Stimulated activated CD4-positive, alpha-beta T cell treated with anti-CD3 and anti-CD28 coated beads, Interleukin-2, amount 100 ng/mL, for 24 hours (primary cell): ENCODE results near the gene NSD2.
"Not testable (repeated sequence)": the region's sequence is repeated elsewhere in the genome, so short reads cannot be mapped to it uniquely, and the experiment has no call there.

Experiments
- DNase-seq, 2 donors: peaks; one replicate each; pipeline ENCODE4 v3.0.0-alpha.2; 2020

The NSD2 gene

GRCh38 chr4:1842339-1842895 is 28.8 kb upstream of the NSD2 start:
- no peak for DNase-seq

- DNase-seq = no peak
These were observed 28.2 kb upstream of the NSD2 start for GRCh38 chr4:1842993-1843448.

GRCh38 chr4:1843852-1844251 is 27.3 kb upstream of the NSD2 start:
- DNase-seq = no peak

GRCh38 chr4:1844618-1845017 is 26.6 kb upstream of the NSD2 start:
- DNase-seq = not testable (repeated sequence)

- DNase-seq = no peak
These were observed 24.6 kb upstream of the NSD2 start for GRCh38 chr4:1846580-1846979.

DNA sequence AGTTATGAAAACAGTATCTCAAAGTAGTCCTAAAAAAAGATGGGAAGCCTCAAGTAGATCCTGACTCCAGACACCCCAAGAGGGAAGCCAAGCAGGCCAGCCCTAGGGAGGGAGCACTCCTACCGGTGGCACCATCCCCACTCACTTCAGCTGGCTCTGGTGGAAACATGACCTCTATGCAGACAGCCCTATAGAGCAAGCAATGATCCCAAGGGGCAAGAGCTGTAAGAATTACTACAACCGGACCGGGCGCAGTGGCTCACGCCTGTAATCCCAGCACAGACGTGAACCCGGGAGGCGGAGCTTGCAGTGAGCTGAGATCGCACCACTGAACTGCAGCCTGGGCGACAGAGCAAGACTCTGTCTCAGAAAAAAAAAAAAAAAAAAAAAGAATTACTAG is 20.9 kb upstream of the NSD2 start:
- DNase-seq = no peak

GRCh38 chr4:1851160-1851559 is 20.0 kb upstream of the NSD2 start:
- DNase-seq = no peak

- no peak for DNase-seq
These were observed 19.4 kb upstream of the NSD2 start for GRCh38 chr4:1851575-1852410.

DNA sequence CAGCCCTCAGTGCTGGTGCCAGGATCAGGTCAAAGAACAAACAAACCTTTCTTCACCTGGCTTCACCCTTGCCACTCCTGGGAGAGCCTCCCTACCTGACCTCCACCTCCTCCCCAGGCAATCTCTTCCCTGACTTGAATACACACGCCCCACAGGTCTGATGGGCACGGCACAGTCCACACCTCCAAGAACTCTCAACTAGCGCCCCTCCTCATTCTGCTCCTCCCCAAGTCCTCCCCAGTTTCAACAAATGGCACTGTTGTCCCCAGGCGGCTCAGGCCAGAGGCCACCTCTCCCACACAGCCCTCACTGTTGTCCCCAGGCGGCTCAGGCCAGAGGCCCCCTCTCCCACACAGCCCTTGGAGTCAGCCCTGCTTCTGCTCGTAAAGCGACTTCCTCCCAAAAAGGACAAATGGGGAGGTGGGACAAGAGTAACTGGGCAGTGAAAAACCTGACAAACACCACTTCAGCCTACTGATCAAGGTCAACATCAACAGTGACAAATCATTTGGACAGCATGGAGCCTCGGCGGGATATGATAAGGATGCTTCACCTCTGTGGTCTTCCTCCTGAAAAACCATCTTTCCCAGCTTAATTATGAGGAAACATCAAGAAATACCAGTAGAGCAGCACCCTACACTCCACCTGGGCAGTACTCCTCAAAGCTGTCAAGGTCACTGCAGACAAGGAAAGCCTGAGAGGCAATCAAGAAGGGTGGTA is 18.1 kb upstream of the NSD2 start:
- DNase-seq = no peak

DNA sequence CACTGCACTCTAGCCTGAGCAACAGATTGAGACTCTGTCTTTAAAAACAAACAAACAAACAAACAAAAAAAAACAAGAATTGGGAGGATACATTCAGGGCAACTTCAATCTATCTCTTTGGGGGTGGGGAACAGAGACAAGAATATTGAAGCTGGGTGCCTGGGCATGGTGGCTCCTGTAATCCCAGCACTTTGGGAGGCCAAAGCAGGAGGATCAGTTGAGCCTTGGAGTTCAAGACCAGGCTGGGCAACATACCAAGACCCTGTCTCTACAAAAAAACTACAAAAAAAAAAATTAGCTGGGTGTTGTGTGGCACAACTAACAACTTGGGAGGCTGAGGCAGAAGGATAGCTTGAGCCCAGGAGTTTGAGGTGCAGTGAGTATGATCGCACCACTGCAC is 16.4 kb upstream of the NSD2 start:
- DNase-seq = no peak

- DNase-seq = peak; percentile 31 to 34
These were observed 15.7 kb upstream of the NSD2 start for GRCh38 chr4:1855333-1856070.

DNA sequence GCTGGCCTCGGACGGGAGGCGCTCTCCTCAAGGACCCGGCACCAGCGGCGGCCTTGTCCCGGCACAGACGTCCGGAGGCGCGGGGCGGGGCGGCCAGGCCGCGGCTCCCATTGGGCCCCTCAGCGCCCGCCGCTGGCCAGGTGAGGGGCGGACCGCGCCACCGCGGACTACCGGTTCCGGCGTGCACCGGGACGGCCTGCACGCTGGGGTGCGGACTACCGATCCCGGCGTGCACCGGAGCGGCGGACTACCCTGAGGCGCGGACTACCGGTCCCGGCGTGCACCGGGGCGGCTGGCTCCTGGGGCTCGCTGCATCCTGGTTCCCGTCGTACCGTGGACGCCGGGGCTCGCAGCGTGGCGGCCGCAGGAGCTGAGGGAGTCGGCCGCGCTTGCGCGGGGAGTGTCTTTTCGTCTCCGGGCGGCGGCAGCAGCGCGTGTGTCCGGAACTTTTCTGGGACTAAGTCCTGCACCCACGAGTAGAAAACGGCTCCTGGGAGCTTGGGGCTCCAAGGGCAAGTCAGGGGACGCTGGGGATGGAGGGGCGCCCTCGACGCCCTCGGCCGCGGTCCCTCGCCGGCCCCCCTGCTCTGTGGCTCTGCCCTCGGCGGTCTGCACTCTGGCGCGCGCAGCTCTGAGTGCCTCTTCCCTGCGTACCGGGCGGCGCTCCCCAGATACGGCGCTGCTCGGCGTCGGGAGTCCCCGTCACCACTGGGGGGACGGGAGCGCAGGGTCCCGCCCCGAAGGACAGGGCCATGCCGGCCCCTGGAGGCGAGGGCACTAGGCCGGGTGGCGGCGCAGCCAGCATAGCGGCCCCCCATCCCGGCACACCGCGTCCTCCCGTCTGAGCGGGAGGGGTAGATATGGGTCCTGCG is 14.9 kb upstream of the NSD2 start, which contains the start of gene LETM1:
LETM1 (minus strand) TSS at position 86 of the 872 bp plus-strand sequence. CDS start 206 bp downstream, outside the sequence.
- peak; percentile 92 to 94 for DNase-seq

DNA sequence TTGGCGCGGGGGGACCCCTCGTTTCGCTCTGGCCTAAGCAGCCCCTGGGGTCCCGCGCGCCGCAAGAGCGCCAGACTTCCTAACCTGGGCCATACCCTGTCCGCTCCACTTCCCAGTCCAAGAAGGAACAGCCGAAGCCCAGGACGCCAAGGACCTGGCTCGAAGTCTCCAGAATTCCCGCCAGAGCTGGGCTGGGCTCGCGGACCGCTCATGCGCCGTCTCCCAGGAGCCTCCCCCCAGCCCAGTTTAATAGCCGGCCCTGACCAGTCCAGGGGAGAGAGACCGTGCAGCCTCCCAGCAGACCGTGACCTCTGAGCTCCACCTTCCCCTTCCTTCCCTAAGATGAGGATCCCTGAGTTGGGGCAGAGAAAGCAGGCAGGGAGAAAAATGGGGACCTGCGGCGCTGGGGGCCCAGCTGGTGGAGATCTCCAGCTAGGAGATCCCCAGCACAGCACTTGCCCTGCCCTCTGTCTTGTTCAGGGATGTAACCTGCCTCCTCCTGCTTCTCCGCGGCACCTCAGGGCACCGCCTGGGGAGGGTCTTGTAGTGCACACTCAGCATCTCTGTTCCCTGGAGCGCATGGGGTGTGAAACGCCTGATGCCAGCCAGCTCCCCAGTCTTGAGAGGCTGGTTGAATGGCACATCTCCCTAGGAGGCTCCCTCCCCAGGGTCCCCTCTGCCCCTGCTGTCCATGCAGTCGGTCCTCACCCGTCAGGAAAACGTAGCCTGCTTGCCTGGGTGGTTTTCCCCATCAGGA is 14.1 kb upstream of the NSD2 start:
- no peak for DNase-seq

DNA sequence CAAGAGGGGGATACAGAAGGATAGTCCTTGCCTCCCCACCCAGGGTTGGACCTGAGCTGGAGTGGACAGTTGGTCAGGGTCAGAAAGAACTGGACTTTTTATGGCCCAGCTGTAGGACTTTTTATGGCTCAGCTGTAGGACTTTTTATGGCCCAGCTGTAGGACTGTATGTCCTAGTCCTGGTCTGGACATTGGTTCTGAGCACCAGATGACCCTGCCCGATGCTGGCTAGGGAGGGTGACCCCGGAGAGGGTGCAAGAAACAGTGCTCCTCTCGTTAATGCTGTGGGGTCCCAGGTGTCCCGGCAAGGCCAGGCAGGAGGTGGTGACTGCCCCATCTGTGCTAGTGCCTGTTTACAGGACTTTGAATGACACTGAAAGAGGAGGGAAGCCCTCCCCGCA is 13.3 kb upstream of the NSD2 start:
- DNase-seq = no peak

GRCh38 chr4:1859389-1859753 is 11.8 kb upstream of the NSD2 start:
- no peak for DNase-seq

GRCh38 chr4:1862055-1862911 is 8.9 kb upstream of the NSD2 start:
- DNase-seq = peak in 1 of 2 donors; percentile 56

GRCh38 chr4:1862961-1863296 is 8.3 kb upstream of the NSD2 start:
- no peak for DNase-seq

DNA sequence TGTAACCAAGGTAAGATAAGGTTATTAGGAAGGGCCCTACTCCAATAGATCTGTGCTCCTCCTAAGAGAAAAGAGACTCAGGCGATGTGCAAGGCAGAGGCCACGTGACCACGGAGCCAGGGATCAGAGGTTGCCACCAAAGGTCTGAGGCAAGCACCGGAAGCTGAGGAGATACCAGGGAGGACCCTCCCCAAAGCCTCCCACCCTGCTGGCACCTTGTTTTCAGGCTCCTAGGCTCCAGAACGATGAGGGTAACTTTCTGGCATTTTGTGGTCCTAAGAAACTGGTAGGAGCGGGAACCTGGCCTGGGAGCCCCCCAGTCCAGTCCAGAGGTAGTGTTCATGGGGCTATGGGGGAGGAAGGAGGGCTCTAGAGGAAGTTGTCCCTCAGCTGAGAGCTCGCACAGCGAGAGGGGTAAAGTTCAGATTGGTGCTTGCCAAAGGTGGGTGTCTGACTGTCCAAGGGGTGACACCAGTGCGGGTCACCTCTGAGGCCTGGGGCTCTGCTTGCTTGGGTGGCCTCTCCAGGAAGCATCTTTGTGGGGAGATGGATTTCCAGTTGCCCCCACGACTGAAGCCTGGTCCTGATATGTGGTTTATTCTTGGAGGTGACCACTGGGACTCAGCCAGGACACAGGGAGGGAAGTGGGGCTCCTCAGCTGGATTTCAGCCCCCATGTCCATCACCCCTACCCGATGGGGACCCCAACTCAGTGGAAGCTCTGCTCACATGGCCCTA is 7.7 kb upstream of the NSD2 start:
- no peak for DNase-seq
